ENCODE measurements around the gene IL13RA1.

Gene IL13RA1

GRCh38 chrX:118772051-118772450, 44.6 kb downstream of the IL13RA1 start:
- in situ Hi-C loops (cut with MboI; ENCODE audit: low sequenced_read_pairs) = no loop called here

- in situ Hi-C loops (cut with MboI; ENCODE audit: low sequenced_read_pairs) = no loop called here
Observed at GRCh38 chrX:118773782-118774181, 46.4 kb downstream of the IL13RA1 start.

GRCh38 chrX:118779581-118779980, 52.2 kb downstream of the IL13RA1 start:
- in situ Hi-C loops (cut with MboI; ENCODE audit: low sequenced_read_pairs) = no loop called here

GRCh38 chrX:118780509-118780908, 53.1 kb downstream of the IL13RA1 start:
- in situ Hi-C loops (cut with MboI; ENCODE audit: low sequenced_read_pairs) = no loop called here

GRCh38 chrX:118780911-118781310, 53.5 kb downstream of the IL13RA1 start:
- in situ Hi-C loops (cut with MboI; ENCODE audit: low sequenced_read_pairs) = no loop called here

GRCh38 chrX:118795528-118796280, 68.3 kb downstream of the IL13RA1 start:
- in situ Hi-C loops (cut with MboI; ENCODE audit: low sequenced_read_pairs) = no loop called here

GRCh38 chrX:118802857-118803256, 75.5 kb downstream of the IL13RA1 start:
- in situ Hi-C loops (cut with MboI; ENCODE audit: low sequenced_read_pairs) = loop anchor here (10.0 to 25.0 kb wide), 2 partner anchors 198 to 341 kb away; no protein-coding TSS in a partner anchor

GRCh38 chrX:118807151-118808017, 80.0 kb downstream of the IL13RA1 start:
- in situ Hi-C loops (cut with MboI; ENCODE audit: low sequenced_read_pairs) = loop anchor here (10.0 to 25.0 kb wide), 2 partner anchors 203 to 345 kb away; no protein-coding TSS in a partner anchor

GRCh38 chrX:118817257-118817656, 89.9 kb downstream of the IL13RA1 start:
- in situ Hi-C loops (cut with MboI; ENCODE audit: low sequenced_read_pairs) = loop anchor here (25.0 kb wide), 1 partner anchor 355 kb away; no protein-coding TSS in a partner anchor

- in situ Hi-C loops (cut with MboI; ENCODE audit: low sequenced_read_pairs) = loop anchor here (25.0 kb wide), 1 partner anchor 361 kb away; no protein-coding TSS in a partner anchor
Observed at GRCh38 chrX:118823263-118824172, 96.1 kb downstream of the IL13RA1 start, which contains the start of gene ZCCHC12. Gene ZCCHC12, plus strand, starts transcription at chrX:118823824. Its CDS starts 1,421 bp downstream, at chrX:118825245.

- in situ Hi-C loops (cut with MboI; ENCODE audit: low sequenced_read_pairs) = loop anchor here (25.0 kb wide), 1 partner anchor 362 kb away; no protein-coding TSS in a partner anchor
Observed at GRCh38 chrX:118824173-118824730, 96.8 kb downstream of the IL13RA1 start.

- in situ Hi-C loops (cut with MboI; ENCODE audit: low sequenced_read_pairs) = no loop called here
Observed at GRCh38 chrX:118825227-118825626, 97.8 kb downstream of the IL13RA1 start.

GRCh38 chrX:118839334-118839958, 112.0 kb downstream of the IL13RA1 start:
- in situ Hi-C loops (cut with MboI; ENCODE audit: low sequenced_read_pairs) = no loop called here
